Uterus (tissue), 4 donors: ENCODE data around the gene PHACTR2. TPM values are rescaled to one million over a fixed set of nuclear protein-coding genes. Genes with fewer than 3 reads are reported as not detected.
A peak's percentile ranks its signal among the peaks of the same experiment; 100 is the strongest.

Experiments used
- DNase-seq, 2 donors: peaks; one replicate each; pipeline ENCODE4 v3.0.0-alpha.2; 2019 to 2020
- H3K27ac ChIP-seq, 2 donors: fragments of 200-600 bp; sonication (generic); 1 replicate in 1 of 2; 2 replicates in 1 of 2; pipeline ENCODE4 v1.5.1; 2016 to 2018
- H3K27me3 ChIP-seq, 2 donors: fragments of 200-600 bp; sonication (generic); one replicate each; pipeline ENCODE4 v1.5.1; 2018 to 2019; ENCODE audit warnings: control low read depth in 1 of 2
- H3K36me3 ChIP-seq, 2 donors: fragments of 200-600 bp; sonication (generic); one replicate each; pipeline ENCODE4 v1.5.1; 2019; ENCODE audit warnings: control low read depth in 1 of 2
- H3K4me1 ChIP-seq, 2 donors: fragments of 200-600 bp; sonication (generic); one replicate each; pipeline ENCODE4 v1.5.1; 2018 to 2019; ENCODE audit warnings: control low read depth in 1 of 2
- H3K4me3 ChIP-seq, 2 donors: fragments of 200-600 bp; sonication (generic); 1 replicate in 1 of 2; 2 replicates in 1 of 2; pipeline ENCODE4 v1.5.1; 2018 to 2019; ENCODE audit warnings: mild to moderate bottlenecking in 1 of 2
- H3K9me3 ChIP-seq, 2 donors: fragments of 200-600 bp; sonication (generic); one replicate each; pipeline ENCODE4 v1.5.1; 2019; ENCODE audit warnings: control low read depth in 1 of 2
- POLR2A ChIP-seq, 2 donors: fragments of 450-650 bp; IDR thresholded peaks; one replicate each; pipeline ENCODE4 v1.6.1; 2016; ENCODE audit warnings: antibody characterized with exemption in 2 of 2, mild to moderate bottlenecking in 1 of 2, moderate library complexity in 1 of 2
- intact Hi-C: fragments of 100-400 bp; cut with DNase I; formaldehyde crosslinking; loops from one replicate; pipeline ENCODE4 v1.15.1; 2023; ENCODE audit warnings: low total_unique reads
- total RNA-seq, 4 donors: library from RNA; depleted of rRNA in 3 of 4; stranded (reverse); fragments of >200 nt in 3 of 4; gene quantifications; one replicate each; pipeline versions ENCODE4 v1.1.0 to v1.2.4, GENCODE V29; 2014 to 2023
- TF ChIP-seq, protein P1 (sequence below), 4 experiments: fragments of 200-600 bp in 2 of 4; fragments of 450-650 bp in 2 of 4; sonication (generic) in 2 of 4; IDR thresholded peaks; one replicate each; pipeline ENCODE4 v1.5.1; 2016 to 2019; ENCODE audit warnings: antibody characterized with exemption in 4 of 4, mild to moderate bottlenecking in 2 of 4, moderate library complexity in 1 of 4
- donor health status: DM: yes; HTN: yes; CAD: no.

Gene PHACTR2
- total RNA-seq, 4 donors from 2014 or later: 78.2 to 145 (median 90.1) TPM

DNA sequence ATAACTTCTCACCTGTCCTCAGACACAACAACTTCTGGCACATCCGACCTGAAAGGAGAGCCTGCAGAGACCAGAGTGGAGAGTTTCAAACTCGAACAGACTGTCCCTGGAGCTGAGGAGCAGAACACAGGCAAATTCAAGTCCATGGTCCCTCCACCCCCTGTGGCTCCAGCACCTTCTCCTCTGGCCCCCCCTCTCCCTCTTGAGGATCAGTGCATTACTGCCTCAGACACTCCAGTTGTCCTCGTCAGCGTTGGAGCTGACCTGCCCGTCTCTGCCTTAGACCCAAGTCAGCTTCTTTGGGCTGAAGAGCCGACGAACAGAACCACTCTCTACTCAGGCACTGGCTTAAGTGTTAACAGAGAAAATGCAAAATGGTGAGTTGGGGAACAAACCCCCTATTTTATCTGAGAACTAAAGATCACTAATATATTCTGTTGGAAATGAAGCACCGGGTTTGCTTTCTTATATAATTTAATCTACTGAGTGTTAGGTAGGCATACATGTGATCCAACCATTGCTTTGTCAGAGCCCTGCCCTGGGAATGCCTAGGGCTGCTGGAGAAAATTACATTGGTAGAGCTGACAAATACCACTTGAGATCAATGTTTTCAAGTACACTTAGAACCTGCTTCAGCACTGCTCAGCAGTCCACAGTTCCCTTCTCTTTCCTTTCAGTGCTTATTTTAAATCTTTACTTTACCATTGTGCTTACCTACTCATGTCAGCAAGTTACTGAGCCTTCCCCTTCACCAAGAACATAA, 87.8 kb downstream of the PHACTR2 start:
- Histone ChIP-seq H3K36me3 (no peaks in the 10 kb centered on the region), H3K27ac (no peak overlapping the region), H3K4me3 (no peak overlapping the region), H3K4me1 (no peaks in the 10 kb centered on the region), H3K27me3 (no peaks in the 10 kb centered on the region), H3K9me3 (no peaks in the 10 kb centered on the region)
- intact Hi-C loops: no loop called here
- DNase-seq: no peak
- no peak for TF ChIP-seq POLR2A (IDR thresholded peaks at IDR 0.05)
- TF ChIP-seq, protein P1, sequence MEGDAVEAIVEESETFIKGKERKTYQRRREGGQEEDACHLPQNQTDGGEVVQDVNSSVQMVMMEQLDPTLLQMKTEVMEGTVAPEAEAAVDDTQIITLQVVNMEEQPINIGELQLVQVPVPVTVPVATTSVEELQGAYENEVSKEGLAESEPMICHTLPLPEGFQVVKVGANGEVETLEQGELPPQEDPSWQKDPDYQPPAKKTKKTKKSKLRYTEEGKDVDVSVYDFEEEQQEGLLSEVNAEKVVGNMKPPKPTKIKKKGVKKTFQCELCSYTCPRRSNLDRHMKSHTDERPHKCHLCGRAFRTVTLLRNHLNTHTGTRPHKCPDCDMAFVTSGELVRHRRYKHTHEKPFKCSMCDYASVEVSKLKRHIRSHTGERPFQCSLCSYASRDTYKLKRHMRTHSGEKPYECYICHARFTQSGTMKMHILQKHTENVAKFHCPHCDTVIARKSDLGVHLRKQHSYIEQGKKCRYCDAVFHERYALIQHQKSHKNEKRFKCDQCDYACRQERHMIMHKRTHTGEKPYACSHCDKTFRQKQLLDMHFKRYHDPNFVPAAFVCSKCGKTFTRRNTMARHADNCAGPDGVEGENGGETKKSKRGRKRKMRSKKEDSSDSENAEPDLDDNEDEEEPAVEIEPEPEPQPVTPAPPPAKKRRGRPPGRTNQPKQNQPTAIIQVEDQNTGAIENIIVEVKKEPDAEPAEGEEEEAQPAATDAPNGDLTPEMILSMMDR (IDR thresholded peaks at IDR 0.05): no peak

DNA sequence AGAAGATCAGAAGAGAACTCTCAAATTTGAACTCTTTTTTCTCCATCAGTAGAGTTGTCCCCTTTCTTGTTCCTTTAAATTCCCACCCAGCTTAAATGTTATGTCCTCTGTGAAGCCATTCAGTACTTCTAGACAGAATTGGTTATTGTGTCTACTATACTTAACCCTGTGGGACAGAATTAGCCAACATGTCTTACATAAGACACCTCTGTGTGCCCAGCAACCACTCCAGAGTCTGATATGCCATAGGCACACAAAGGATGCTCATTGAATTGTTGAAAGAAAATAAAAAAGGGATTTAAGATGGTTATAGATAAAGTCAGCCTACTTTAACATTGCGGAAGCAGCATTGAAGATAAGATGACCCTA, 88.4 kb downstream of the PHACTR2 start:
- no peaks in the 10 kb centered on the region for H3K4me1 ChIP-seq
- H3K9me3 ChIP-seq: no peaks in the 10 kb centered on the region
- H3K36me3 ChIP-seq: no peaks in the 10 kb centered on the region
- no peak overlapping the region for H3K27ac ChIP-seq
- TF ChIP-seq POLR2A (IDR thresholded peaks at IDR 0.05): no peak
- TF ChIP-seq, protein P1 (IDR thresholded peaks at IDR 0.05): no peak
- DNase-seq: no peak
- no peak overlapping the region for H3K4me3 ChIP-seq
- H3K27me3 ChIP-seq: no peaks in the 10 kb centered on the region
- intact Hi-C loops: no loop called here

DNA sequence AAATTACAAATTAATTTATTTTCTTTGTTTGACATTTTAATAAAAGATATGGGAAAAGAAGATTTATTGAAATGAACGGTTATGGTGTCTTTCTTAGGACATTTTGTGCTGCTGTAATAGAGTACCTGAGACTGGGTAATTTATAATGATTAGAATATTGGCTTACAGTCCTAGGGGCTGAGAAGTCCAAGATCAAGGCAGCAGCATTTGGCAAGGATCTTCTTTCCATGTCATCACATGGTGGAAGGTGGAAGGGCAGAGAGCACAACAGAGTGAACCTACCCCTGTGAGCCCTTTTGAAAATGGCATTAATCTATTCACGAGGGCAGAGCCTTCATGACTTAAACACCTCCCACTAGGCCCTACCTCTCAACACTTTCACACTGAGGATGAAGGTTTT, 89.7 kb downstream of the PHACTR2 start:
- H3K27ac ChIP-seq: no peak overlapping the region

DNA sequence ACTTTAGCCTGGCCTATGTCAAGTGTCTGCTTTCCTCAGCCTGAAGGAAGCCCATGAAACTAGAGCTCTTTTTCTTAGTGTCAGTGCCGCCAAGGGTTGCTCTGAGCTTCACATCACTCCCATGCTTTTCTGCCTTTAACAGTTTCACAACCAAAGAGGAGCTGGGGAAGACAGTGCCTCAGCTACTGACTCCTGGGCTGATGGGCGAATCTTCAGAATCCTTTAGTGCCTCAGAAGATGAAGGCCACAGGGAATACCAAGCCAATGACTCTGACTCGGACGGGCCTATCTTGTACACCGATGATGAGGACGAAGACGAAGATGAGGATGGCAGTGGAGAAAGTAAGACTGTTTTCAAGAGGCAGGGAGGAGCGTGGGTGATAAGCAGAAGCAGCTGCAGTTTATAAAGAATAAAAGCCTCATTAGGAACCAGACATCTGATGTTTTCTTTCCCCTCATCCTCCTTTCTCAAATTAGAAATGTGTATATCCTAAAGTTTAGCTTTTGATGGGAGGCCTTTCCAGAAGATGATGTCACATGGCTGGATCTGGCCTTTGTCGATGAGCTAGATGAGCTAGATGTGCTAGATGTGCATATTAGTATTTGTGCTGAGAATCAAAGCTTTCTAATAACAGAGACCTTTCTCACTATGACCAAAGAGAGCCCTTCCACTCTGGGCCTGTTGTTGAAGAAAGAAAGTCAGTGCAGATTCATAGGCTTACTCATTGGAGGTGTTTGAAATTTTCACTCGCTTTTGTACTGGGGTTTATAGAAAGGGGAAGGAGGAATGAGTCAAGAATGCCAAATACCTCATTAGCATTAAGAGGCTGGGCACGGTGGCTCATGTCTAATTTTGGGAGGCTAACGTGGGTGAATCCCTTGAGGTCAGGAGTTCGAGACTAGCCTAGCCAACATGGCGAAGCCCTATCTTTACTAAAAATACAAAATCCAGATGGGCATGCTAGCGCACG, 94.6 kb downstream of the PHACTR2 start:
- Histone ChIP-seq H3K36me3 (no peaks in the 10 kb centered on the region), H3K27ac (peak overlapping the region; percentile 79), H3K4me1 (peaks cover 0 to 12% of the 10 kb centered on the region in 2 donors), H3K4me3 (no peak overlapping the region), H3K9me3 (no peaks in the 10 kb centered on the region), H3K27me3 (no peaks in the 10 kb centered on the region)
- no peak for TF ChIP-seq POLR2A (IDR thresholded peaks at IDR 0.05)
- TF ChIP-seq, protein P1 (IDR thresholded peaks at IDR 0.05): no peak
- no peak for DNase-seq
- intact Hi-C loops: no loop called here

More for the DNA sequence above, 89.7 kb downstream of the PHACTR2 start:
- intact Hi-C loops: no loop called here
- no peaks in the 10 kb centered on the region for H3K36me3 ChIP-seq
- H3K4me3 ChIP-seq: no peak overlapping the region
- TF ChIP-seq, protein P1 (IDR thresholded peaks at IDR 0.05): no peak
- TF ChIP-seq POLR2A (IDR thresholded peaks at IDR 0.05): no peak
- no peaks in the 10 kb centered on the region for H3K9me3 ChIP-seq
- no peak for DNase-seq
- no peaks in the 10 kb centered on the region for H3K27me3 ChIP-seq
- no peaks in the 10 kb centered on the region for H3K4me1 ChIP-seq
